Natural killer cell treated with Interleukin-12 subunit alpha and Interleukin-12 subunit beta and Interleukin-15 and Interleukin-18, amount 100 ng/mL, for 72 hours (primary cell): Measurements from ENCODE around the gene IL9R. TPM values are rescaled to one million over a fixed set of nuclear protein-coding genes. Genes with fewer than 3 reads are reported as not detected.
"Not testable (repeated sequence)": the region's sequence is repeated elsewhere in the genome, so short reads cannot be mapped to it uniquely, and the experiment has no call there.

Experiments
- ATAC-seq, 2 donors: fragments of 150-1000 bp; cut with Tn5 transposase in 1 of 2; sonication (Bioruptor Pico), chemical (Tn5 transposase) in 1 of 2; 2 replicates each; pipeline ENCODE4 v1.10.0; 2021
- DNase-seq: peaks from one replicate; pipeline ENCODE4 v3.0.0; 2022; ENCODE audit warnings: low spot score
- H3K27ac Mint-ChIP-seq, 2 donors: 1 replicate in 1 of 2; 2 replicates in 1 of 2; pipeline ENCODE4 v1.8.0; 2022; ENCODE audit warnings: mixed read lengths in 2 of 2, mild to moderate bottlenecking in 1 of 2, moderate library complexity in 1 of 2
- H3K27me3 Mint-ChIP-seq, 2 donors: 1 replicate in 1 of 2; 2 replicates in 1 of 2; pipeline ENCODE4 v1.8.0; 2022; ENCODE audit warnings: mixed read lengths in 2 of 2
- H3K36me3 Mint-ChIP-seq: one replicate; pipeline ENCODE4 v1.8.0; 2022; ENCODE audit warnings: mixed read lengths
- H3K4me1 Mint-ChIP-seq, 2 donors: 1 replicate in 1 of 2; 2 replicates in 1 of 2; pipeline ENCODE4 v1.8.0; 2022; ENCODE audit warnings: low read depth in 2 of 2, mixed read lengths in 2 of 2, mild to moderate bottlenecking in 1 of 2
- H3K4me3 Mint-ChIP-seq: one replicate; pipeline ENCODE4 v1.8.0; 2022; ENCODE audit warnings: mixed read lengths
- H3K9me3 Mint-ChIP-seq: 2 replicates; pipeline ENCODE4 v1.8.0; 2022; ENCODE audit warnings: mixed read lengths
- total RNA-seq, 2 donors: library from RNA; stranded (reverse); gene quantifications; one replicate each; pipeline ENCODE4 v1.2.3, GENCODE V29; 2022

IL9R gene
- total RNA-seq, 2 donors from 2014 or later: 3.4 to 10.0 TPM

DNA sequence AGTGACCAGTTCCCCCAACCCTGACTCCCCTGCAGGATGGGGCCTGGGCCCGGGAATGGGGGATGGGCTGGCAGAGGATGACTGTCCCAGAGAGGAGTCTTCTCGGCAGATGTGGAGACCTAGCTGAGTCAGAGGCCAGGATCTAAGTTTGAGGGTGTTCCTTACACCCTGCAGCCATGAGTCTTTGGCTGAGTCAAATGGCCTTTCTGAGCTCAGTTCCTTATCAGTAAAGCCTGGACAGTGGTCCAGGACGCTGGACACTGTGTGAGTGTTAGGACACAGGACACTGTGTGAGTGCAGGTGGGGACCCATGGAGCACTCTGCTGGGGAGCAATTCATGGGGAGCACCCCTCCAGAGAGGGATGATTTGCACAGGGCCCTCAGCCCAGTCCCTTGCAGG lies 5.0 kb downstream of the IL9R start:
- Mint-ChIP-seq H3K27ac (no peak overlapping the region), H3K4me3 (no peak overlapping the region), H3K27me3 (no peaks in the 10 kb centered on the region), H3K4me1 (peaks cover 6 to 19% of the 10 kb centered on the region in 2 donors), H3K36me3 (no peaks in the 10 kb centered on the region), H3K9me3 (no peaks in the 10 kb centered on the region)
- ATAC-seq (no peak), DNase-seq (no peak)

- Mint-ChIP-seq H3K4me1 (peaks cover 0 to 15% of the 10 kb centered on the region in 2 donors), H3K4me3 (no peak overlapping the region), H3K27ac (no peak overlapping the region)
These were observed 6.1 kb downstream of the IL9R start for GRCh38 chrX:156003486-156004185.

DNA sequence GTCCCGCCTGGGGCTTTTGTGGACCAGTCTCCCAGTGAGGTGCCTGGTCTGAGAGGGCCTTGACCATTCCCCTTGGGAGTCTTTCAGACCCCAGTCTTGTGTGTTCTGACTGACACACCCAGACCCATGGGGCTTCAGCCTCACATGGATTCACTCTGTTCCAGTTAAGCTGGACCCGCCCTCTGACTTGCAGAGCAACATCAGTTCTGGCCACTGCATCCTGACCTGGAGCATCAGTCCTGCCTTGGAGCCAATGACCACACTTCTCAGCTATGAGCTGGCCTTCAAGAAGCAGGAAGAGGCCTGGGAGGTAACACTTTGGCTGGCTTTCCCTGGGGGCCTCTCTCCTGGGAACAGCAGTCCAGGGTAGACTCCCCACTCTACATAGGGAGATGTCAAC lies 6.8 kb downstream of the IL9R start:
- DNase-seq (no peak), ATAC-seq (no peak)
- Mint-ChIP-seq H3K4me3 (no peak overlapping the region), H3K27ac (no peak overlapping the region), H3K4me1 (peaks cover 0 to 15% of the 10 kb centered on the region in 2 donors), H3K9me3 (no peaks in the 10 kb centered on the region), H3K27me3 (no peaks in the 10 kb centered on the region), H3K36me3 (no peaks in the 10 kb centered on the region)

More at GRCh38 chrX:156003486-156004185, 6.1 kb downstream of the IL9R start:
- no peaks in the 10 kb centered on the region for H3K9me3 Mint-ChIP-seq
- ATAC-seq (no peak), DNase-seq (no peak)
- no peaks in the 10 kb centered on the region for H3K36me3 Mint-ChIP-seq
- H3K27me3 Mint-ChIP-seq: no peaks in the 10 kb centered on the region

DNA sequence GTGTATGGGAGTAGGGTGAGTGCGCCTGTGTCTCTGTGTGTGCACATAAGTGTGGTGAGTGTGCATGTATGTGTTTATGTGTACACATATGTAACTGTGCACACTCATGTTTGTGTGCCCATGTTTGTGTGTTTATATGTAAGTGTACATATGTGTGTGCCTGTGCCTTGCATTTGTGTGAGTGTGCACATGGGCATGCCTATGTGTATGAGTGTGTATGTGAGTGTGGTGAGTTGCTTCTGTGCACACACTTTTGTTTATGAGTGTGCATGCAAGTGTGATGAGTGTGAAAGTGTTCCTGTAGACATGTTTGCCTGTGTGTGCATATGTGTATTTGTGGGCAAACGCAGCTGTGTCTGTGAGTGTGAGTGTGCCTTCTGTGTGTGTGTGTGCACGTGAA lies 7.2 kb downstream of the IL9R start:
- ATAC-seq (no peak), DNase-seq (no peak)
- Mint-ChIP-seq H3K9me3 (no peaks in the 10 kb centered on the region), H3K27ac (no peak overlapping the region), H3K27me3 (no peaks in the 10 kb centered on the region), H3K4me3 (no peak overlapping the region), H3K4me1 (peaks cover 0 to 15% of the 10 kb centered on the region in 2 donors), H3K36me3 (no peaks in the 10 kb centered on the region)

DNA sequence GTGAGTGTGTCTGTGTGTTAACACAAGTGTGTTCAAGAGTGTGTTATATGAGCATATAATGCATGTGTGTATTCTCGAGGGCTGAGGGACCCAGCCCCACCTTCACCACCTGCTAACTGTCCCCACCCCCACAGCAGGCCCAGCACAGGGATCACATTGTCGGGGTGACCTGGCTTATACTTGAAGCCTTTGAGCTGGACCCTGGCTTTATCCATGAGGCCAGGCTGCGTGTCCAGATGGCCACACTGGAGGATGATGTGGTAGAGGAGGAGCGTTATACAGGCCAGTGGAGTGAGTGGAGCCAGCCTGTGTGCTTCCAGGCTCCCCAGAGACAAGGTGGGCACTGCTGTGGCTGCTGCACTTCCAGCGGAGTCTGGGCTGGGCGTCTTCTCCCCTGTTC lies 7.6 kb downstream of the IL9R start:
- Mint-ChIP-seq H3K4me1 (peaks cover 0 to 12% of the 10 kb centered on the region in 2 donors), H3K9me3 (no peaks in the 10 kb centered on the region), H3K27me3 (no peaks in the 10 kb centered on the region), H3K4me3 (no peak overlapping the region), H3K36me3 (no peaks in the 10 kb centered on the region), H3K27ac (no peak overlapping the region)
- DNase-seq (no peak), ATAC-seq (no peak)

DNA sequence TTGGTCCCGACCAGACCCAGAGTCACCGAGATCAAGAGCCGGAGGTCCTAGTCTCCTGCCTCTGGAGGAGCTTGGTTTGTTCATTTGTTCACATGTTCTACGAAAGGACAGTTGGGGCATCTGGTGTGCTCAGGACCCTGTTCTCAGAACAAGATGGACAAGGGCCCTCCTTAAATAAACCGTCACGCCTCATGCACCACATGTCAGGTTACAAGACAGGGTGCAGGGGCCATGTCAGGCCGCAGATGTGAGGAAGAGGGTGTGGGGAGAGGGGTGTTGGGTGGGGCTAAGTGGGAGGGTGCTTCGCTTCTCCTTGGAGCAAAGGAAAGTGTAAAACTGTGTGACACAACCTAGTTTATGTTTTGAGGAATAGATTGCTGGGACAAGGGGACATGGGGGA lies 9.0 kb downstream of the IL9R start:
- DNase-seq, H3K27ac Mint-ChIP-seq, H3K27me3 Mint-ChIP-seq, H3K4me1 Mint-ChIP-seq, H3K4me3 Mint-ChIP-seq, ATAC-seq, H3K36me3 Mint-ChIP-seq, H3K9me3 Mint-ChIP-seq: not testable (repeated sequence)

DNA sequence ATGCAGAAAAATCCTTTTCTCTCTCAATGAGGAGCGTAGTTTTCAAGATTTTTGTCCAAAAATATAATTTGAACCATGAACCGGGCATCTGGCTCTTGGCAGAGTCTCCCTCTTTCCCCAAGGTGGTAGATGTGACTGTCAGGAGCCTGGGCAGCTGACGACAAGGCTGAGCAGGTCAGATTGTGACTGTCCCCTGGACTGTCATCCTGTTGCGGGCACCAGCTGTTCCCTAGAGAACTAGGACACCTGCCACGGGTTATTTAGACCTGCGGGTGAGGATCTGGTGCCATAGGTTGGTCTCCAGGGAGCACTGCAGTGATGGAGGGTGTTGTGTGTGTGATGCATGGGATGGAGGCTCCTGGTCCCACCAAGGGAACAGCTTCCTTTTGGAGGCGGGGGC lies 10.9 kb downstream of the IL9R start:
- H3K27ac Mint-ChIP-seq, H3K4me3 Mint-ChIP-seq, H3K9me3 Mint-ChIP-seq, DNase-seq, H3K4me1 Mint-ChIP-seq, H3K36me3 Mint-ChIP-seq, H3K27me3 Mint-ChIP-seq, ATAC-seq: not testable (repeated sequence)

GRCh38 chrX:156008915-156009314 lies 11.4 kb downstream of the IL9R start:
- Mint-ChIP-seq H3K27me3 (no peaks in the 10 kb centered on the region), H3K4me1 (no peaks in the 10 kb centered on the region), H3K9me3 (no peaks in the 10 kb centered on the region), H3K4me3 (no peak overlapping the region), H3K27ac (no peak overlapping the region), H3K36me3 (no peaks in the 10 kb centered on the region)
- no peak for ATAC-seq
- DNase-seq: no peak

DNA sequence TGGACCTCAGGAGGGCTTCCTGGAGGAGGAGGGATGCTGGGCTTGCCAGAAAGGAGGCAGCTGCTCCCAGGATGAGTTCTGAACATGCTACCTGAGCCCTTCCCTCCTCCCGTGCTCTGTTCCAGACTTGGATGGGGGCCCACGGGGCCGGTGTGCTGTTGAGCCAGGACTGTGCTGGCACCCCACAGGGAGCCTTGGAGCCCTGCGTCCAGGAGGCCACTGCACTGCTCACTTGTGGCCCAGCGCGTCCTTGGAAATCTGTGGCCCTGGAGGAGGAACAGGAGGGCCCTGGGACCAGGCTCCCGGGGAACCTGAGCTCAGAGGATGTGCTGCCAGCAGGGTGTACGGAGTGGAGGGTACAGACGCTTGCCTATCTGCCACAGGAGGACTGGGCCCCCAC lies 12.2 kb downstream of the IL9R start:
- H3K9me3 Mint-ChIP-seq, H3K4me1 Mint-ChIP-seq, H3K4me3 Mint-ChIP-seq, H3K27ac Mint-ChIP-seq, H3K27me3 Mint-ChIP-seq, DNase-seq, H3K36me3 Mint-ChIP-seq, ATAC-seq: not testable (repeated sequence)

- not testable (repeated sequence) for H3K9me3 Mint-ChIP-seq, H3K36me3 Mint-ChIP-seq, DNase-seq, H3K4me3 Mint-ChIP-seq, H3K27ac Mint-ChIP-seq, H3K4me1 Mint-ChIP-seq, H3K27me3 Mint-ChIP-seq
- peak; percentile 57 to 61 for ATAC-seq
These were observed 15.9 kb downstream of the IL9R start for GRCh38 chrX:156013286-156013953.

DNA sequence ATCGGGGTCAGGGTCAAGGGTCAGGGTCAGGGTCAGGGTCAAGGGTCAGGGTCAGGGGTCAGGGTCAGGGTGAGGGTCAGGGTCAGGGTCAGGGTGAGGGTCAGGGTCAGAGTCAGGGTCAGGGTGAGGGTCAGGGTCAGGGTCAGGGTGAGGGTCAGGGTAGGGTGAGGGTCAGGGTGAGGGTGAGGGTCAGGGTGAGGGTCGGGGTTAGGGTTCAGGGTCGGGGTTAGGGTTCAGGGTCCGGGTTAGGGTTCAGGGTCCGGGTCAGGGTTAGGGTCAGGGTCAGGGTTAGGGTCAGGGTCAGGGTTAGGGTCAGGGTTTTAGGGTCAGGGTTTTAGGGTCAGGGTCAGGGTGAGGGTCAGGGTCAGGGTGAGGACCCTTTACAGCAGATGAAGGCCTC lies 22.4 kb downstream of the IL9R start:
- H3K36me3 Mint-ChIP-seq, H3K27ac Mint-ChIP-seq, ATAC-seq, H3K4me3 Mint-ChIP-seq, H3K4me1 Mint-ChIP-seq, DNase-seq, H3K27me3 Mint-ChIP-seq, H3K9me3 Mint-ChIP-seq: not testable (repeated sequence)

GRCh38 chrX:156023002-156023401 lies 25.5 kb downstream of the IL9R start:
- DNase-seq, H3K4me3 Mint-ChIP-seq, H3K27me3 Mint-ChIP-seq, H3K4me1 Mint-ChIP-seq, H3K27ac Mint-ChIP-seq, H3K9me3 Mint-ChIP-seq, H3K36me3 Mint-ChIP-seq, ATAC-seq: not testable (repeated sequence)

GRCh38 chrX:156024949-156025492 lies 27.5 kb downstream of the IL9R start:
- H3K27me3 Mint-ChIP-seq, H3K4me1 Mint-ChIP-seq, H3K4me3 Mint-ChIP-seq, H3K9me3 Mint-ChIP-seq, H3K36me3 Mint-ChIP-seq, H3K27ac Mint-ChIP-seq, ATAC-seq, DNase-seq: not testable (repeated sequence)

- not testable (repeated sequence) for H3K27ac Mint-ChIP-seq, H3K9me3 Mint-ChIP-seq, ATAC-seq, H3K4me1 Mint-ChIP-seq, DNase-seq, H3K4me3 Mint-ChIP-seq, H3K36me3 Mint-ChIP-seq, H3K27me3 Mint-ChIP-seq
These were observed 31.2 kb downstream of the IL9R start for GRCh38 chrX:156028653-156029237.
